GM21367 (cell line): ENCODE data around the gene RDH5.
"Not testable (repeated sequence)": the region's sequence is repeated elsewhere in the genome, so short reads cannot be mapped to it uniquely, and the experiment has no call there.

Experiments
- ATAC-seq: cut with Tn5 transposase; IDR thresholded peaks from one replicate; pipeline ENCODE4 v1.9.1; 2021; ENCODE audit not compliant: unreplicated experiment

Gene RDH5

GRCh38 chr12:55744340-55745030, 24.3 kb downstream of the RDH5 start:
- no peak for ATAC-seq

- ATAC-seq, result no peak
These were observed 25.4 kb downstream of the RDH5 start for GRCh38 chr12:55745361-55746173.

GRCh38 chr12:55746174-55746912, 26.1 kb downstream of the RDH5 start:
- no peak for ATAC-seq

GRCh38 chr12:55746913-55747231, 26.7 kb downstream of the RDH5 start:
- ATAC-seq, result no peak

- no peak for ATAC-seq
These were observed 28.2 kb downstream of the RDH5 start for GRCh38 chr12:55748230-55748993.

- no peak for ATAC-seq
These were observed 35.1 kb downstream of the RDH5 start for GRCh38 chr12:55755246-55755645.

GRCh38 chr12:55757701-55758100, 37.5 kb downstream of the RDH5 start:
- ATAC-seq, result no peak

GRCh38 chr12:55758575-55758974, 38.4 kb downstream of the RDH5 start:
- ATAC-seq, result not testable (repeated sequence)

- no peak for ATAC-seq
These were observed 40.5 kb downstream of the RDH5 start for GRCh38 chr12:55760663-55761062.

GRCh38 chr12:55762646-55763045, 42.5 kb downstream of the RDH5 start:
- ATAC-seq, result no peak

- ATAC-seq, result no peak
These were observed 45.6 kb downstream of the RDH5 start for GRCh38 chr12:55765736-55766290.

- ATAC-seq, result no peak
These were observed 47.0 kb downstream of the RDH5 start for GRCh38 chr12:55767156-55767555.

GRCh38 chr12:55771736-55772135, 51.5 kb downstream of the RDH5 start:
- no peak for ATAC-seq
